Measurements from ENCODE around the gene NPC1.

The NPC1 gene

GRCh38 chr18:23612434-23613090 is 26.3 kb upstream of the NPC1 start:
- H3K9ac ChIP-seq (ENCODE audit: low read depth in 1 of 2, low read length in 2 of 2), result no peak overlapping the region
- no peaks in the 10 kb centered on the region for H3K27me3 ChIP-seq (ENCODE audit: control insufficient read depth in 1 of 2, insufficient read depth in 2 of 2, low read length in 2 of 2)
- H3K36me3 ChIP-seq (ENCODE audit: control insufficient read depth in 1 of 2, insufficient read depth in 2 of 2, low read length in 2 of 2), result no peaks in the 10 kb centered on the region
- peaks cover 14 to 28% of the 10 kb centered on the region in 2 donors for H3K4me1 ChIP-seq (ENCODE audit: control insufficient read depth in 1 of 2, insufficient read depth in 2 of 2, low read length in 2 of 2)
- H3K9me3 ChIP-seq (ENCODE audit: control insufficient read depth in 1 of 2, low read length in 2 of 2), result no peaks in the 10 kb centered on the region
- no peak overlapping the region for H3K27ac ChIP-seq (ENCODE audit: low read depth, low read length)
- no peak overlapping the region for H3K4me3 ChIP-seq (ENCODE audit: low read depth in 1 of 2, low read length in 2 of 2)

DNA sequence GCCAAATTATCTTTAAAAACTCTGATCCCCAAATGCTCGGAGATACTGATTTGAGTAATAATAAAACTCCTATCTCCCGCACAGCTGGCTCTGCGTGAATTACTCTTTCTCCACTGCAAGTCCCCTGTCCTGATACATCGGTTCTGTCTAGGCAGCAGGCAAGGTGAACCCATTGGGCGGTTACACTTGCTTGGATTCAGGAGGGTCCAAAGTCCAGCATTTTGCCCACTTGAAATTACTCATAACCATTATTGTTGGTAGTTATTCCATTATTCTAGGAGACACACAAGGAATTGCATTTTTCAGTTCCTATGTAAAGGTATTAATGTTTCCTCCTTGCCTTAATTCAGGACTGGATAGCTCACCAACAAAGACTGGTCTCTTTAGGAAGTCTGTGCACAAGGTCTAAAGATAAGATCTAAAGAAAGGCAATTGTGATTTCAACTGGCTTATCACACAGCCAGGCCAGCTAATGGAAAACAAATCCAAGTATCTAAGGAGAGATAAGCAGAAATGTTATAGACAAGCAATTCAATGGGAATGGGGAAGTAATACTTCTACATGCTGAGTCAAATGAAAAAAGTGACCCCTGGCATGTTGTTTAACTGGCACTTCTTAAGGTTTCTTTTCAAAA is 23.2 kb upstream of the NPC1 start:
- Histone ChIP-seq H3K9me3 (ENCODE audit: control insufficient read depth in 1 of 2, low read length in 2 of 2) (no peaks in the 10 kb centered on the region), H3K36me3 (ENCODE audit: control insufficient read depth in 1 of 2, insufficient read depth in 2 of 2, low read length in 2 of 2) (no peaks in the 10 kb centered on the region), H3K4me3 (ENCODE audit: low read depth in 1 of 2, low read length in 2 of 2) (no peak overlapping the region), H3K9ac (ENCODE audit: low read depth in 1 of 2, low read length in 2 of 2) (no peak overlapping the region), H3K4me1 (ENCODE audit: control insufficient read depth in 1 of 2, insufficient read depth in 2 of 2, low read length in 2 of 2) (peaks cover 14 to 23% of the 10 kb centered on the region in 2 donors), H3K27me3 (ENCODE audit: control insufficient read depth in 1 of 2, insufficient read depth in 2 of 2, low read length in 2 of 2) (no peaks in the 10 kb centered on the region), H3K27ac (ENCODE audit: low read depth, low read length) (no peak overlapping the region)

DNA sequence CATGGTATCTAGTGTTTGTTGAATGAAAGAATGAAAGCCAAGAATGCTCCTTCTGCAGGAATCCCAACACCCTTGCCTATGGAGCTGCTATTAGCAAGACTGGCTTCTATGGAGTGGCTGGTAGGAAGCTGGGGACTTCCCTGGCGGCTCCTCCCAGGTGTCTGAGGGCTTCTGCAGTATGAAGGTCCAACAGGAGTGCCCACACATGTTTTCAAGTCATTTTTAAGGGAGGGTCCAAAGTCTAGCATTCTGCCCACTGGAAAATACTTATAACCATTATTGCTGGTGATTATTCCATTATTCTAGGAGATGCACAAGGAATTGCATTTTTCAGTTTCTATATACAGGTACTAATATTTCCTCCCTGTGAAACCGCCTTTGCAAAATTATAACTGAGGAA is 21.9 kb upstream of the NPC1 start:
- H3K9ac ChIP-seq (ENCODE audit: low read depth in 1 of 2, low read length in 2 of 2), result no peak overlapping the region
- peaks cover 14 to 23% of the 10 kb centered on the region in 2 donors for H3K4me1 ChIP-seq (ENCODE audit: control insufficient read depth in 1 of 2, insufficient read depth in 2 of 2, low read length in 2 of 2)
- no peak overlapping the region for H3K27ac ChIP-seq (ENCODE audit: low read depth, low read length)
- no peaks in the 10 kb centered on the region for H3K36me3 ChIP-seq (ENCODE audit: control insufficient read depth in 1 of 2, insufficient read depth in 2 of 2, low read length in 2 of 2)
- no peaks in the 10 kb centered on the region for H3K9me3 ChIP-seq (ENCODE audit: control insufficient read depth in 1 of 2, low read length in 2 of 2)
- H3K27me3 ChIP-seq (ENCODE audit: control insufficient read depth in 1 of 2, insufficient read depth in 2 of 2, low read length in 2 of 2), result no peaks in the 10 kb centered on the region
- no peak overlapping the region for H3K4me3 ChIP-seq (ENCODE audit: low read depth in 1 of 2, low read length in 2 of 2)

- H3K27me3 ChIP-seq (ENCODE audit: control insufficient read depth in 1 of 2, insufficient read depth in 2 of 2, low read length in 2 of 2), result no peaks in the 10 kb centered on the region
- no peaks in the 10 kb centered on the region for H3K36me3 ChIP-seq (ENCODE audit: control insufficient read depth in 1 of 2, insufficient read depth in 2 of 2, low read length in 2 of 2)
- H3K4me1 ChIP-seq (ENCODE audit: control insufficient read depth in 1 of 2, insufficient read depth in 2 of 2, low read length in 2 of 2), result peaks cover 14% of the 10 kb centered on the region in 2 donors
- no peaks in the 10 kb centered on the region for H3K9me3 ChIP-seq (ENCODE audit: control insufficient read depth in 1 of 2, low read length in 2 of 2)
- H3K4me3 ChIP-seq (ENCODE audit: low read depth in 1 of 2, low read length in 2 of 2), result no peak overlapping the region
- no peak overlapping the region for H3K9ac ChIP-seq (ENCODE audit: low read depth in 1 of 2, low read length in 2 of 2)
- H3K27ac ChIP-seq (ENCODE audit: low read depth, low read length), result no peak overlapping the region
These were observed 19.6 kb upstream of the NPC1 start for GRCh38 chr18:23605941-23606340.

DNA sequence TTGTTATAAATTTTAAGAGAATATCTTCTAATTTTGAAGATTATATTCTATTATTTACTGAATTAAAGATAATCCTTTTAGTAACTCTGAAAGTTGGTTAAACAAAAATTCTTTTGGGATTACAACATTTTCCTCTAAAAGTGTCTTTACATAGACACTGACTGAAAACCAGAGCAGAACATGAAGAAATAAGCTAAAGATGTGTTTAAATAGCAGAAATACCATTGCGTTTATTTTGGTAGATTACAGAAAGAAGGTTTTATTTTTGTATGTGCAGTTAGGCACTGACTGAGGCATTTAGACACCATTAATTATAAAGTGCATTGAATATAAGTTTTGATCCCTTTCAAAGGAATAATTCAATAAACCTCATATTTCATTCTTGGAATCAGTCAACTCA is 13.5 kb upstream of the NPC1 start:
- Histone ChIP-seq H3K27me3 (ENCODE audit: control insufficient read depth in 1 of 2, insufficient read depth in 2 of 2, low read length in 2 of 2) (no peaks in the 10 kb centered on the region), H3K4me1 (ENCODE audit: control insufficient read depth in 1 of 2, insufficient read depth in 2 of 2, low read length in 2 of 2) (no peaks in the 10 kb centered on the region), H3K4me3 (ENCODE audit: low read depth in 1 of 2, low read length in 2 of 2) (no peak overlapping the region), H3K36me3 (ENCODE audit: control insufficient read depth in 1 of 2, insufficient read depth in 2 of 2, low read length in 2 of 2) (no peaks in the 10 kb centered on the region), H3K27ac (ENCODE audit: low read depth, low read length) (no peak overlapping the region), H3K9ac (ENCODE audit: low read depth in 1 of 2, low read length in 2 of 2) (no peak overlapping the region), H3K9me3 (ENCODE audit: control insufficient read depth in 1 of 2, low read length in 2 of 2) (no peaks in the 10 kb centered on the region)

- Histone ChIP-seq H3K9ac (ENCODE audit: low read depth in 1 of 2, low read length in 2 of 2) (no peak overlapping the region), H3K4me3 (ENCODE audit: low read depth in 1 of 2, low read length in 2 of 2) (no peak overlapping the region), H3K36me3 (ENCODE audit: control insufficient read depth in 1 of 2, insufficient read depth in 2 of 2, low read length in 2 of 2) (no peaks in the 10 kb centered on the region), H3K27ac (ENCODE audit: low read depth, low read length) (no peak overlapping the region), H3K27me3 (ENCODE audit: control insufficient read depth in 1 of 2, insufficient read depth in 2 of 2, low read length in 2 of 2) (no peaks in the 10 kb centered on the region), H3K4me1 (ENCODE audit: control insufficient read depth in 1 of 2, insufficient read depth in 2 of 2, low read length in 2 of 2) (no peaks in the 10 kb centered on the region), H3K9me3 (ENCODE audit: control insufficient read depth in 1 of 2, low read length in 2 of 2) (no peaks in the 10 kb centered on the region)
These were observed 9.9 kb upstream of the NPC1 start for GRCh38 chr18:23596183-23596582.

- Histone ChIP-seq H3K9me3 (ENCODE audit: control insufficient read depth in 1 of 2, low read length in 2 of 2) (no peaks in the 10 kb centered on the region), H3K27ac (ENCODE audit: low read depth, low read length) (no peak overlapping the region), H3K36me3 (ENCODE audit: control insufficient read depth in 1 of 2, insufficient read depth in 2 of 2, low read length in 2 of 2) (no peaks in the 10 kb centered on the region), H3K9ac (ENCODE audit: low read depth in 1 of 2, low read length in 2 of 2) (no peak overlapping the region), H3K4me3 (ENCODE audit: low read depth in 1 of 2, low read length in 2 of 2) (no peak overlapping the region), H3K4me1 (ENCODE audit: control insufficient read depth in 1 of 2, insufficient read depth in 2 of 2, low read length in 2 of 2) (no peaks in the 10 kb centered on the region), H3K27me3 (ENCODE audit: control insufficient read depth in 1 of 2, insufficient read depth in 2 of 2, low read length in 2 of 2) (no peaks in the 10 kb centered on the region)
These were observed 9.3 kb upstream of the NPC1 start for GRCh38 chr18:23595591-23595990.

GRCh38 chr18:23593720-23594119 is 7.4 kb upstream of the NPC1 start:
- no peaks in the 10 kb centered on the region for H3K4me1 ChIP-seq (ENCODE audit: control insufficient read depth in 1 of 2, insufficient read depth in 2 of 2, low read length in 2 of 2)
- H3K4me3 ChIP-seq (ENCODE audit: low read depth in 1 of 2, low read length in 2 of 2), result no peak overlapping the region
- no peaks in the 10 kb centered on the region for H3K9me3 ChIP-seq (ENCODE audit: control insufficient read depth in 1 of 2, low read length in 2 of 2)
- H3K36me3 ChIP-seq (ENCODE audit: control insufficient read depth in 1 of 2, insufficient read depth in 2 of 2, low read length in 2 of 2), result no peaks in the 10 kb centered on the region
- H3K27ac ChIP-seq (ENCODE audit: low read depth, low read length), result no peak overlapping the region
- H3K27me3 ChIP-seq (ENCODE audit: control insufficient read depth in 1 of 2, insufficient read depth in 2 of 2, low read length in 2 of 2), result no peaks in the 10 kb centered on the region
- H3K9ac ChIP-seq (ENCODE audit: low read depth in 1 of 2, low read length in 2 of 2), result no peak overlapping the region

- H3K4me3 ChIP-seq (ENCODE audit: low read depth in 1 of 2, low read length in 2 of 2), result no peak overlapping the region
- H3K27ac ChIP-seq (ENCODE audit: low read depth, low read length), result no peak overlapping the region
- H3K9me3 ChIP-seq (ENCODE audit: control insufficient read depth in 1 of 2, low read length in 2 of 2), result no peaks in the 10 kb centered on the region
- H3K9ac ChIP-seq (ENCODE audit: low read depth in 1 of 2, low read length in 2 of 2), result no peak overlapping the region
- no peaks in the 10 kb centered on the region for H3K4me1 ChIP-seq (ENCODE audit: control insufficient read depth in 1 of 2, insufficient read depth in 2 of 2, low read length in 2 of 2)
- no peaks in the 10 kb centered on the region for H3K36me3 ChIP-seq (ENCODE audit: control insufficient read depth in 1 of 2, insufficient read depth in 2 of 2, low read length in 2 of 2)
- H3K27me3 ChIP-seq (ENCODE audit: control insufficient read depth in 1 of 2, insufficient read depth in 2 of 2, low read length in 2 of 2), result no peaks in the 10 kb centered on the region
These were observed 6.6 kb upstream of the NPC1 start for GRCh38 chr18:23592911-23593310.

DNA sequence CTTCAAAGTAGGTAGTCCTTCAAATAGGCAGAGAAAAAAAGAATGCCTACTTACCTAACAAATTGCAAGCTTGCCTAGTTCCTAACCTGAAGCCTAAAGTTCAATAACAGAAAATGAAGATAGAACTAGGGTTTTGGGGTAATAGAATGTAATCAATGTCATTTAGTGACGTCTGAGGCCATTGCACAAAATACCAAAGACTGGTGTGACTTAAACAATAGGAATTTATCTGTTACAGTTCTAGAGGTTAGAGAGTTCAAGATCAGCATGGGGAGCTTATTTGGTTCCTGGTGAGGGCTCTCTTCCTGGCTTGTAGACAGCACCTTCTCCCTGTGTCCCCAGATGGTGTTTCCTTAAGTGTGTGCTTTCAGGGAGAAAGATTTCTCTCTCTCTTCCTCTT is 4.7 kb upstream of the NPC1 start:
- H3K27me3 ChIP-seq (ENCODE audit: control insufficient read depth in 1 of 2, insufficient read depth in 2 of 2, low read length in 2 of 2), result no peaks in the 10 kb centered on the region
- H3K4me3 ChIP-seq (ENCODE audit: low read depth in 1 of 2, low read length in 2 of 2), result no peak overlapping the region
- H3K27ac ChIP-seq (ENCODE audit: low read depth, low read length), result no peak overlapping the region
- H3K9me3 ChIP-seq (ENCODE audit: control insufficient read depth in 1 of 2, low read length in 2 of 2), result no peaks in the 10 kb centered on the region
- no peaks in the 10 kb centered on the region for H3K36me3 ChIP-seq (ENCODE audit: control insufficient read depth in 1 of 2, insufficient read depth in 2 of 2, low read length in 2 of 2)
- no peak overlapping the region for H3K9ac ChIP-seq (ENCODE audit: low read depth in 1 of 2, low read length in 2 of 2)
- H3K4me1 ChIP-seq (ENCODE audit: control insufficient read depth in 1 of 2, insufficient read depth in 2 of 2, low read length in 2 of 2), result peaks cover 0 to 5% of the 10 kb centered on the region in 2 donors

Measured in duodenal mucosa (tissue), 2 donors.